Hematopoietic multipotent progenitor cell treated with erythropoietin and hydrocortisone succinate and interleukin-3 and kit ligand, for 17 days (in vitro differentiated cells): Measurements from ENCODE around the gene CDK9.

Experiments used
- DNase-seq: peaks from one replicate; pipeline ENCODE4 v3.0.0-alpha.2; 2015; ENCODE audit warnings: low spot score

The CDK9 gene

DNA sequence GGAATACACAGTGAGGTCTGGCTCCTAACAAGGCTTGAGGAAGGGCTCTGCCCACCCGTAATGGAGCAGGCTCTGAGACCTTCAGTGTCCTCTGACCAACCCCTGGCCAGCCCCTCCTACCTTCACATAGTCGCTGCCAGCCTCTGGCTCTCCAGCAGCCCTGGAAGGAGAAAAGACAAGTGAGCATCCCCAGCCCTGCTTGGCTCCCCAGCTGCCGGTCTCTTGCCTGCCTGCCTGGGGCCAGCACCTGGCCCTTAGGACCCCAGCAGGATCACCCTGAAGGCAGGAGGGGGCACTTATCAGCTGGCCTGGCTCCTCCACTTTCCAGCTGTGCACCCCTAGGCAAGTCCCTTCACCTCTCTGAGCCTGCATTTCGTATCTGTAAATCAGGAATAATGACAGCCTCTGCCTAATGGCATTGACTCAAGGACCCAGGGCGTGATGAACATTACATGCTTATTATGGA is 24.3 kb upstream of the CDK9 start:
- no peak for DNase-seq

DNA sequence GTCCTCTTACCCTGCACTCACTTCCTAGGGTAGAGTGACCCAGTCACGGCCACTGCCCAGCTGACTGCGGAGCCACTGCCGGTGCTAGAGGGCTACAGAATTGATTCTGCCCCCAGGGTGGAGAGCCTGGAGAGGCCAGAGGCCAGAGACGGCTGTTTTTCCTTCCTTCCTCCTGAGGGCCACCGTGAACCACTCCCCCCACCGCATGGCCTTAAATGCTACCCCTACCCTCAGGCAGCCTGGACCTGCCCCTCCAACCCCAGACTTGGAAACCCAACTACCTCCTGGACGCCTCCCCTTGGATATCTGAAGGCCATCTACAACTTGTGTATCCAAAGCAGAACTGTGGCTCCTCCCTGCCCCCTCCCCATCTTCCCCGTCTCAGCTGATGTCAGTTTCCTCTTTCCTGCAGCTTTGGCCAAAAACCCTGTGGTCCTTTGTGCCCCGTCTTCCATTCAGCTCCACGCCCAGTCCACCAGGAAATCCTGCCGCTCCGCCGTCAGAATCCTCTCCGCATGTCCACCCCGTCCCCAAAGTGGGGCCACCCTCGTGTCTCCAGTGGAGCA is 23.6 kb upstream of the CDK9 start:
- DNase-seq = no peak

DNA sequence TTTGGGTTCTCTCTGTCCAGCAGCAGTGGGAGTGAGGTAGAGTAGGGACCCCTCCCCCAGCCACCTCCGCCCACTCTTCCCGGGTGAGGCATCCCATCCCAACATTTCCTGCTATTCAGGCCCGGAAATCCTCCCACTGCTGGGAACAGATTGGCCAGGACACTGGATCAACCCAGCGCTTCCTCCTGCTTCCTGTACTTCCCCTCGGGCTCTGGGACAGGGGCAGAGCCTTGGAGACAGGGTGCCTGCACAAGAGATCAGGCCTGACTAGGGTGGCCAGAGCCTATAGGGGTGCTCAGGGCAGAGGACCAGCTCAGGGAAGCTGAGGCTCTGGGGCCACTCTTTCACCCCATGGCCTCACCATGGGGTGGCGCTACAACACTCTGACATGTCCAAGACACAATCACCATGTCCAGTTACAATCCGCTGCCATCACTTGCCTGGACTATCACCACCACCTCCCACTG is 21.9 kb upstream of the CDK9 start:
- DNase-seq = peak; percentile 65

DNA sequence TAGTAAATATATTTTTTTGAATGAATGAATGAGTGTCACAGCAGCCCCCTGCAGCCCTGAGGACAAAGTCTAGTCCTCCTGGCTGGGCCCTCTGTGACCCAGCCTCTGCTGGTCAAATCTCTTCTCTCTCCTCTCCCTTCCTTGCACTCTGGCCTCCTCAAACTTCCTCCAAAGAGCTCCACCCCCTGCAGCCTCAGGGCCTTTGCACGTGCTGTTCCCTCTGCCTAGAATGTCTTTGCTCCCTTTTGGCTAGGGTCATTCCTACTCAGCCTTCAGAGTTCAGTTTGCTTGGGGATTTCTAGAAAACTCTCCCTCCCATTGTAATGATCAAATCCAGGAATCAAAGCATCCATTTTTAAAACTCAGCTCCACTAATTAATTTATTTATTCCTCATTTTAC is 20.4 kb upstream of the CDK9 start:
- DNase-seq = no peak

DNA sequence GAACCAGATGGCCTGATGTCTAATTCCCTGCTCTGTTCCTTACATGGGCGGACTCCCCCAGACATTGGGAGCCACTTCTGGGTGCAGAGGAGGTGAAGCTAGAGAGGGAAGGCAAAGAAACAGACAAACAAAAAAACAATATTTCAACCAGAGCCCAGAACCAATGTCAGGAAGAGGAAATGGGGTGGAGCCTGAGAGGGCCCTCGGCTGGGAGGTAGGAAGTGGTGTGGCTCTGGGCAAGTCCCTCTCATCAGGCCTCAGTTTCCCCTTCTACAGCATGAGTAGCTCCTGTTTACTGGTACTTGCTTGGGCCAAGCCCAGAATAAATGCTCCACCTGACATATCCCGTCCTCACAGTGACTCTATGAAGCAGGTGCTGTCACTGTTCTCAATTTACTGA is 18.4 kb upstream of the CDK9 start:
- DNase-seq = no peak

DNA sequence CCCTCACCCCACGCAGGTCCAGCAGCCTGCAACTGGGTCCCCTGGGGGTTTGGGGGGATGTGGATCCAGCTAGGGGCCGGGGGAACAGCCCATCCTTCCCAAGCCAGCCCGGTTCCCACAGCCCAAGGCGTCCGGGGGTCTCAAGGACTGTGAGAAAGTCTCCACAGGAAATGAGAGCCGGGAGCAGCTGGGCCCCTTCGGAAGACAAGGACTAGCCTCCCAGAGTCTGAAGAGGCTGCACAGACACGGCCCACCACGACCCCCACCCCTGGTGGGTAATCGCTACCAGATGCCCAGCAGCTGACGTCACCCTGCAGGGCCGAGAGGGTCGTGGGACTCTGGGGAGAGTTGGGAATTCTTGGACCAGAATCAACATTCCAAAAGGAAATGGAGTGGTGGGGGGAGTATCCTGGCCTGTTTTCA is 17.9 kb upstream of the CDK9 start:
- DNase-seq = no peak

DNA sequence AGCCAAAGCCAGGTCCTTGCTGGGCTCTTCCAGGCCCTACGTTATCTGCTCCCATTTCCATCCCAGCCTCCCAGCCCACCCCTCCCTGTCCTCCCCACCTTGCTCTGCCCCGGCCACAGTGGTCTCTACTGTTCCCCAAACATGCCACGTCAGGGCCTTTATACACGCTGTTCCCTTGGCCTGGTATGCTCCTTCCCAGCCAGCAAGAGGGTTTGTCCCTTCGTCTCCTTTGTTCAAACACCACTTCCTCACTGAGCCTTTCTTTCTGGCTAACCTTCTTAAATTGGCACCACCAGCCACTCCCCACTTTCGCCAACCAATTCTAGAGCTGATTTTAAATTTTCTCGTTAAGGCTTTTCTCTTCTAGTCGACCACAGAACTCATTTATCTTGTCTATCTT is 17.1 kb upstream of the CDK9 start:
- DNase-seq = no peak

DNA sequence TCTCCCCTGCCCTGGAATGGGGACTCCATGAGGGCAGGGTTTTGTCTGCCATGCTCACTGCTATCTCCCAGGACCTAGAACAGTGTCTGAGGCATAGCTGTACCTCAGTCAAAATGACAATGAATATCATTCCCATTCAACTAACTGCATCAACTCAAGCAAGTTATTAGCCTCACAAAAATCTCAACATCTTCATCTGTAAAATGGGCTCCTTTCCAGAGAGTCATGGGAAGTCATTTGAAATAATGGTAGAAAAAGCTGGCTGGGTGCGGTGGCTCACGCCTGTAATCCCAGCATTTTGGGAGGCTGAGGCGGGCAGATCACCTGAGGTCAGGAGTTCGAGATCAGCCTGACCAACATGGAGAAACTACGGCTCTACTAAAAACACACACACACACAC is 16.7 kb upstream of the CDK9 start:
- no peak for DNase-seq

DNA sequence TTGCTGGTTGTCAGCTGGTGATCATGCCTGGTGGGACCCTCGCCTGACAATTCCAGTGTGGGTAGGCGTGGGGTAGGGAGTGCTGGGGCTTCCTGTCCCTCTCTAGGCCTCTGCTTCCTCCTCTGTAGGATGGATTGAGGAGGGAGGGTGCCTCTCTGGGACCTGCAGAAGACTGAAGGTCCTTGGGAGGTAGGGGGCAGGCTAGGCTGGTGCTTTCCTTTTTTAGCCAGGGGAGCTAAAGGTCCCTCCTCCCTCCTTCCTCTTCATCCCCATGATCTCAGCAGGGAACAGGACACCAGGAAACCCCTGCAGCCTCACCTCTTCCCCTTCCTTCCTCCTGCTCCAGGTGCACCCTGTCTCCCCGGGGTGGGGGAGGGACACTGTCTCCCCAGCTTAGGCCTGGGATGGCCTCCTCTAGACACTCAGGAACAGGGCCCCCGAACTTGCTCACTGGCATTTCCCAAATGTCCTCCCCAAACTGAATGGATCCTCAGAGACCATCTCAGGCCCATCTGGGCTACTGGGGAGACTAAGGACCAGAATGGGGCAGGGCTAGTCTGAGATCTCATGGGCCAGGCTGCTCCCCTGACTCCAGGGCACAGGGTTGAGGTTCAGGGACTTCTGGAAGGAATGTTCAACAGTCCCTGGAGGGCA is 15.8 kb upstream of the CDK9 start:
- DNase-seq = no peak

DNA sequence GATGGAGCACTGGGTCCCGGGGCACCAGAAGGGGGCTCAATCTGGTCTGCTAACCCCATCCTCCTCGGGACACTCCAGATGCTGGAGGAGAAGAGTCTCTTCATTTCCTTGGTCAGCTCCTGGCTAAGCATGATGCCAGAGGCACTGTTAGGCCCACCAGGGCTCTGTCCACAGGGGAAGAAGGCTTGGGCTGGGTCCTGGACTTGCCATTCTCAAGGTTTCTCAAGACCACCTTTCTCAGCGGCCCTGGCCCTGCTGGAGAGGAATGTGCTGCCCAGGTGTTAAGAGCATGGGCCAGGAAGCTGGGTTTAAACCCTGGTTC is 15.3 kb upstream of the CDK9 start:
- no peak for DNase-seq

DNA sequence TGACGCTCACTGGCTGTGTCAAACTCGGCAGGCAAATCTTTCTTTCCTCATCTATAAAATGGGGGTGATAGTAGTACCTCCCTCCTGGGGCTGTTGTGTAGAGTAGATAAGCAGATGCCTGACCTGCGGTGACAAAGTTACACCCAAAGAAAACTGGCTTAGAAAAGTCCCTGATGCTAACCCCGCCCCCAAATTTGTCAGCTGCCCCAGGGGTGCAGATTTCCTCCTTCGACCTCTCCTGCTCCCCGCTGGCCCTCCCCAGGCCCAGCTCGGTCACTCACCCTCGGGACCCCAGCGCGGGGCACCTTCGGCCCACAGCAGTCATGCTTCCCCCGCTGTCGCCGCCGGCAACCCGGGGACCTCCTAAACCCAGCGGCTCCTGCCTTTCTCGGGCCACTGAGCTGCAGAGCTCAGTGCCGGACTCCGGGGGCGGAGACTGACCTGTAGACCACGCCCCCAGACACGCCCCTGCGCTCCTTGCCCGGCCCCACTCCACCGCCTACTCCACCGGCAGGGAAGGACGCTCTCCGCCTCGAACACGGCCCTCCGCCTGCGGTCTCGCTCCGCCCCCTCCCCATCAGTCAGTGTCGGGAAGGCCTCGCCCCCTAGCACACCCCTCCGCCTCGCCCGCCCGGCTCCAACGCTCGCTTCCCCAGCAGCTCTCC is 14.8 kb upstream of the CDK9 start:
- DNase-seq = peak; percentile 92

DNA sequence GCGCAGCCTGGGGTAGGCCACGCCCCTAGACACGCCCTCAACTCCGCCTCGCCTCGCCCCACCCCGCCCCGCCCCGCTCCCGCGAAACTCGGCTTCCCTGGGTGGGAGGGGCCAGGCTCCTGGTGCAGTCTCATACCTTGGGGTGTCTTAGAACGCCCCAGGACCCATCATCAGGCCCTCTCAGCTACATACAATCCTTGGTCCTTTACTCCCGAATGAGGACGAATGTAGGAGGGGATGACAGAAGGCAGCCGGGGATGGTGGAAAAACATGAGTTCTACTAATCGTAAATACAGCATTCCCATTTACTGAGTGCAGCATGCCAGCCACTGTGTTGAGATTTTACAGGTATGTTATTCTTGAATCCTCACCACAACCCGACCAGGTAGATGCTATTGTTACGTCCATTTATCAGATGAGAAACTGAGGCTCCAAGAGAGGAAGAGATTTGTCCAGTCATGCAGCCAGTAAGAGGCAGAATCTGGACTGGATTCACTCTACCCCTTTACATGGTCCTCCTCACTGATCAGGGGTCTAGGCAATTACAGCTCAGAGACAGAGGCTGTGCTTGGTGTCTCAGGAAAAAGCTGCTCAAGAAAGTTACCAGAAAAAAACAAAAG is 14.2 kb upstream of the CDK9 start:
- DNase-seq = no peak

DNA sequence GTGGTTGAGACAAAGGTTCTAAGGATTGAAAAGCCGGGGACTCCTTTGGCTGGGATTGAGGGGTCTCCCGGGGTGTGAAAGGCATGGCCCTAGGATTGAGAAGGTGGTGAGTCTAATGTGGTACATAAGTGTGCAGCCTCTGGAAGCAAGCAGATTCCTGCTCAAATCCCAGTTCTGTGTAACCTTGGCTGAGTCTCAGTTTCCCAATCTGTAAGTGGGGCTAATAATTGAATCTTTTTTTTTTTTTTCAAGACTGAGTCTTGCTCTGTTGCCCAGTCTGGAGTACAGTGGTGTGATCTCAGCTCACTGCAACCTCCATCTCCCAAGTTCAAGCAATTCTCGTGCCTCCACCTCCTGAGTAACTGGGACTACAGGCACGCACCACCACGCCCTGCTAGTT is 13.2 kb upstream of the CDK9 start:
- no peak for DNase-seq

DNA sequence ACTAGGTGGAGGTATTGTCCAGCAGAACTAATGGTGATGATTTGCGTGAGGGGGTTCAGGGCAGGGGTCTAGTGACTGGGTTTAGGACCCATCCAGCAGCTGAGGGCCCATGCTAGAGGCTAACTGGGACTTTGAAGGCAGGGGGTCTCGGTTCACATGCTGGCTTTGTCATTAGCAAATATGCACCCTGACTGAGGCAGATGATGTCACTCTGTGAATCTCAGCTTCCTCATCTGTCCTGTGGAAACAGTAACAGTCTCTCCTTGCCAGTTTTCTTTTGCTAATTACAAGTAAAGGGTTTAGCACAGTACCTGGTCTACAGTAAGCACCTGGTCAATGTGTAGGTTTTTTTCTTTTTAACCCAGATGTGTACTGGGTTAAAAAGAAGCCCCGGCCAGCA is 12.6 kb upstream of the CDK9 start:
- no peak for DNase-seq

DNA sequence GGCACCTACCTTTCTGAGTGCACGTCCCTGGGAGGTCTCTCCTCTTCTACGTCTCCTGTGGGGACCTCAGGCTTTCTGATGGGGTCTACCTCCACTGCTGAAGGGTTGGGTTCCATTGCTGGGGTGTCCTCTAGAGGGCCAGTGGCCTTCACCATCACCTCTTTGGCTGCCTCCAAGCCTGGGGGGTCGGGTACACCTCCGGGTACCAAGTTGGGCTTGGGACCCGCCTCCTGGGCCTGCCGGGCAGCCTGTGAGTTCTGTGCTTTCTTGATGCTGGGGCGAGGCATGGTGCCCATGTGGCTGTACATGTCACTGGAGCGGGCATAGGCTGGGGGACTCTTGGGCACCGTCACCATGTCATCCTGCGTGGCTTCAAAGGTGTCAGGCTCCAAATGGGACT is 11.9 kb upstream of the CDK9 start:
- DNase-seq = no peak

DNA sequence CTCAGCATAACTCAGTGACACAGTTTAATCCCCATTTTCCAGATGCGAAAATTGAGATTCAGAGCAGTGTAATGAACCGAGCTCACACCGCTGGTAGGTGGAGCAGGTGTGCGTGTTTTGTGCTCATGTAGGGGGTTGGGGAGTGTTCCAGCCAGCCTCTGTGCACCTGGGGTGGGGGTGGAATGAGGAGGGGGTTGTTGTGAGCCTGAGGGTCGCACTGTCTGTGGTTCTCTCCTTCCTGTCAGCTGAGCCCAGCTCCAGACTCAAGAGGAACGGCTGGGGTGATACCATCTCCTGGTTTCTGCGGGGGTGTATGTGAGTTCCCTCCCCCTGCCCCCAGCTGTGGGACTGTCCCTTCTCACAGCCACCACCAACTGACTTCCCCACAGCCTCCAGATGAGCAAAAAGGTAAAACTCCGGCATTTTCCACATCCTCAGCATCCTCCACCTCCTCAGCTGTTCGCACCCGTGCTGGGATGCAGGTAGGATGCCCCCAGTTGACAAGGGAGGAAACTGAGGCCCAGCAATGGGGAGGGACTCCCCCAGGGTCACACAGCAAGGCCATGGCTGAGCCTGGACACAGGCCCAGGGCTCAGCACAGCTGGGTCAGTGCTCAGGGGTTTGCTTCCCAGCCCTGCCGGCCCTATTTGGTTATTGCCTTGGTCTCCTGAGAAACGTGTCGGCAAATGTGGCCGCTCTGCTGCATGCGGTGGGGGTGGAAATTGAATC is 9.5 kb upstream of the CDK9 start:
- DNase-seq = no peak

DNA sequence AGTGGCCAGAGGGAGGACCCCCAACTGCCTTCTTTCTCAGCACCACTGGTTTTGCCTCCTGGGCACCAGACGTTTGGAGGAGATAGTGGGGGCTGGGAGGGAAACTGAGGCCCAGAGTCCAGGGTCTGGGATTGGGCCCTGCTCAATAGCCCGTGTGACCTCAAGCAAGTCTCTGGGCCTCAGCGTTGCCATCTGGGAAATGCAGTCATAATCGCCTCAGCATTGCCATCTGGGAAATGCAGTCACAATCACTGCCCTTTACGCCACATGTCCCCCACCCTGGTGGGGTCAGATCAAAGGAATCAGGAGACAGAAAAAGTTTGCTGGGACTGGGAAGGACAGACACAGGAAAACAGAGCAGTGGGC is 8.9 kb upstream of the CDK9 start:
- DNase-seq = no peak

DNA sequence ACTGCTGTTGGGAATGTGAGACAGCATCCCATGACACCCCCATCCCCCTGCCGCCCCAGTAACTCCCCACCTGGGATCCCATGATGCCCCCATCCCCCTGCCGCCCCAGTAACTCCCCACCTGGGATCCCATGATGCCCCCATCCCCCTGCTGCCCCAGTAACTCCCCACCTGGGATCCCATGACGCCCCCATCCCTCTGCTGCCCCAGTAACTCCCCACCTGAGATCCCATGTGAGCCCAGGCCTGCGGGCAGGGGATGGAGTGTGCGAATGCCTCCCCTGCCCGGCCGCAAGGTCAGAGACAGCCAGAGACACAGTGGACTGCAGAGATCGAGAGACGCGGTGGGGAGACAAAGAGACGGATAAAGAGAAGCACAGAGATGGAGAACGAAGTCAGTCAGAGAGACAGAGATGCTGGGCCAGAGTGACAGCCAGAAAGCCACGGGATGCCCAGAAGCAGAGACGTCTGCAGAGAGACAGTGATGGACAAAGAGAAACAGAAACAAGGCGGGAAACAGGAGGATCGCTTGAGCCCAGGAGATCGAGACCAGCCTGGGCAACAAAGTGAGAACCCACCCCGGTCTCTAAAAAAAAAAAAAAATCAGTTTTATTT is 8.4 kb upstream of the CDK9 start:
- DNase-seq = no peak

DNA sequence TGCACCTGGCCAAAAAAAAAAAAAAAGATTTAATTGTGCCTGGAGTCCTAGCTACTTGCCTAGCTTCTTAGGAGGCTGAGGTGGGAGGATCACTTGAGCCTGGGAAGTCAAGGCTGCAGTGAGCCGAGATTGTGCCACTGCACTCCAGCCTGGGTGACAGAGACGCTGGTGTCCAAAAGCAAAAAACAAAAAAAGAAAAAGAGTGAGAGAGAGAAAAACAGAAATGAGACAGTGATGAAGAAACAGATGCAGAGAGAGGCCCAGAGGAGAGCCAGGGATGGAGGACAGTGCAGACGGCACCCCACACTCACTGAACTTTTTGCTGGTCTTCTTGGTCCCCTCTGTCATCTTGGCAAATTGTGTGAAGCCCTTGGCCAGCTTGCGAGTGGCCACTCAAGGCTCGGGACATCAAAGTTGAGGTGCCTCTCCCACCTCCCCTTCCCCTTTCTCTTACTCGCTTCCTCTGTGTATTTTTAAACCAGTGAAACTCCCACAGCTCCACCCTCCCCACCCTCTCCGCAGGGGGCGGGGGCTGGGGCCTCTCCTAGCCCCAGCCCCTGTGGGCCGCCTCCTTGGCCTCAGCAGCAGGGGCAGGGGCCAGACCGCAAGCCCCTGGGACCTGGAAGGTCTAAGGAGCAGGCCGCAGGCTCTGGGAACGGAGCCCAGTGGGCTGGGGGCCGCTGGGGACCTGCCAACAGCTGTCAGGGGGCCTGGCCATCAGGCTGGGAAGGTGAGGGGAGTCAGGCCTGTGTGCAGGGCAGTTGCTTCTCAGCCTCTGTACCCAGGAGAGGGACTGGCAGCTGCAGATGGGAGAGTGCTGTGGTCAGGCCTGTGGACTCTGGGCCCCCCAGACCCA is 7.3 kb upstream of the CDK9 start, which contains the start of gene SH2D3C:
Gene SH2D3C (minus strand): TSS at position 387 of the 856 bp plus-strand sequence. CDS start 39 bp downstream, at position 348.
- no peak for DNase-seq

DNA sequence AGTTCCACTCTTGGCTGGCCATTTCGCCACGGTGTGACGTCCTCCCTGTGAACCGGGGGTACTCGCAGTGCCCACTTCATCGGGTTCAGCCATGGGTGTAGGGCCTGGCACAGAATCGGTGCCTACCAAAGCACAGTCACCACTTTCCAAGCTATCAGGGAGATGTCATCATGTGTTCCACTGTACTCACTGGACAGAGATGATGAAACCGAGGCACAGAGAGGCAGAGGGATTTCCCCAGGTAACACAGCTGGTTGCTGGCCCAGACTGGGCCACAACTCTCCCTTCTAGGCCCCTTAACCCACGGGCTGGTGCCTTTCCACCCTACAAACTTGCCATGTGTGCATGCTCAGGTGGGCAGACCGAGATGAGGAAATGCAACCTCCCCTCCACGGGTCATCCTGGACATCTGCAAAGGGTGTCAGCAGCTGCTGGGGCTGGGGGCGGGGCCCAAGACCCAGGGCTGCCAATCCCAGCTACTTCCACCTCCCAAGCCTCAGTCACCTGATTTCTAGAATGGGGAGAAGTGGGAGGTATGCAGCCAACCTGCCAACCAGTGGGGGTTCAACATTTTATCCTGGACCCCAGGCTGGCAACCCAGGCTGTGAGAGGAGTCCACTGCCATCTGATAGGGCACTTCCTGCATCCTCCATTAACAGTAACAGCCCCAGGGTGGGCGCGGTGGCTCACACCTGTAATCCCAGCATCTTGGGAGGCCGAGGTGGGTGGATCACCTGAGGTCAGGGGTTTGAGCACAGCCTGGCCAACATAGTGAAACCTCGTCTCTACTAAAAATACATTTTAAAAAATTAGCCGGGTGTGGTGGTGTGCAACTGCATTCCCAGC is 6.5 kb upstream of the CDK9 start:
- no peak for DNase-seq
